Endodermal cell (in vitro differentiated cells): ENCODE results near the gene CORO2A. TPM values are rescaled to one million over a fixed set of nuclear protein-coding genes. Genes with fewer than 3 reads are reported as not detected.

Experiments
- DNase-seq: peaks from one replicate; pipeline ENCODE4 v3.0.0-alpha.2; 2017
- H3K27ac ChIP-seq: 2 replicates; pipeline ENCODE4 v1.5.1; 2013; ENCODE audit warnings: mild to moderate bottlenecking, low read depth, low read length, moderate library complexity
- H3K27me3 ChIP-seq: 2 replicates; pipeline ENCODE4 v1.6.1; 2013; ENCODE audit warnings: mild to moderate bottlenecking, low read length, moderate library complexity; ENCODE audit not compliant: insufficient read depth, control insufficient read depth, poor library complexity, severe bottlenecking
- H3K36me3 ChIP-seq: 2 replicates; pipeline ENCODE4 v1.7.0; 2013; ENCODE audit warnings: mild to moderate bottlenecking, low read length, moderate library complexity; ENCODE audit not compliant: control insufficient read depth, insufficient read depth
- H3K4me1 ChIP-seq: one replicate; pipeline ENCODE4 v1.7.0; 2013; ENCODE audit warnings: low read length; ENCODE audit not compliant: control insufficient read depth, insufficient read depth
- H3K4me3 ChIP-seq: 2 replicates; pipeline ENCODE4 v1.5.1; 2013; ENCODE audit warnings: mild to moderate bottlenecking, low read length, moderate library complexity
- H3K9ac ChIP-seq: 2 replicates; pipeline ENCODE4 v1.6.1; 2013; ENCODE audit warnings: mild to moderate bottlenecking, low read length, moderate library complexity; ENCODE audit not compliant: poor library complexity, severe bottlenecking; ENCODE audit errors: extremely low read depth
- H3K9me3 ChIP-seq: 2 replicates; pipeline ENCODE4 v1.6.1; 2013; ENCODE audit warnings: mild to moderate bottlenecking, low read length, moderate library complexity; ENCODE audit not compliant: control insufficient read depth
- H3K27ac Mint-ChIP-seq: 2 replicates; pipeline ENCODE4 v1.8.0; 2020; ENCODE audit warnings: mixed read lengths
- H3K27me3 Mint-ChIP-seq: 2 replicates; pipeline ENCODE4 v1.8.0; 2021; ENCODE audit warnings: mild to moderate bottlenecking, mixed read lengths; ENCODE audit not compliant: insufficient read depth
- H3K36me3 Mint-ChIP-seq: 2 replicates; pipeline ENCODE4 v1.8.0; 2020; ENCODE audit warnings: low read depth, mixed read lengths
- H3K4me1 Mint-ChIP-seq: 2 replicates; pipeline ENCODE4 v1.8.0; 2020; ENCODE audit warnings: mixed read lengths
- H3K4me3 Mint-ChIP-seq: 2 replicates; pipeline ENCODE4 v1.8.0; 2020; ENCODE audit warnings: mild to moderate bottlenecking, moderate library complexity, mixed read lengths
- H3K9me3 Mint-ChIP-seq: 2 replicates; pipeline ENCODE4 v1.8.0; 2020; ENCODE audit warnings: mild to moderate bottlenecking, mixed read lengths
- WGBS, 2 experiments: methylation state at CpG; one replicate each; pipeline versions ENCODE4 v1.1.5 to v1.1.7; 2013; ENCODE audit warnings: missing lambda C conversion rate in 2 of 2, mixed read lengths in 1 of 2; ENCODE audit not compliant: insufficient coverage in 1 of 2, insufficient read length in 1 of 2; 5-methylcytosine and 5-hydroxymethylcytosine counted together
- total RNA-seq, 2 donors: library from RNA; stranded (reverse); fragmentation: NEBNext Ultra II Directional in 1 of 2; extraction: Animal tissue kit (Norgen Biotek cat#: 25700) in 1 of 2; gene quantifications; 2 replicates in 1 of 2; 3 replicates in 1 of 2; pipeline ENCODE4 v1.2.1, GENCODE V29; 2021
- TF ChIP-seq, protein P1 (sequence below): fragments of 200-600 bp; sonication (generic); conservative IDR thresholded peaks from 2 replicates; pipeline ENCODE4 v1.5.0; 2021; ENCODE audit warnings: antibody characterized with exemption, mild to moderate bottlenecking

Gene CORO2A
- total RNA-seq, 2 donors from 2014 or later, result 21.0 to 22.8 TPM

- Histone ChIP-seq H3K36me3 (no peaks in the 10 kb centered on the region), H3K9ac (no peak overlapping the region), H3K4me3 (no peak overlapping the region), H3K9me3 (no peaks in the 10 kb centered on the region), H3K27me3 (no peaks in the 10 kb centered on the region), H3K4me1 (no peaks in the 10 kb centered on the region), H3K27ac (no peak overlapping the region)
- Mint-ChIP-seq H3K27me3 (no peaks in the 10 kb centered on the region), H3K4me3 (no peak overlapping the region), H3K4me1 (no peaks in the 10 kb centered on the region), H3K9me3 (no peaks in the 10 kb centered on the region), H3K36me3 (peaks cover 3% of the 10 kb centered on the region), H3K27ac (no peak overlapping the region)
- TF ChIP-seq, protein P1, sequence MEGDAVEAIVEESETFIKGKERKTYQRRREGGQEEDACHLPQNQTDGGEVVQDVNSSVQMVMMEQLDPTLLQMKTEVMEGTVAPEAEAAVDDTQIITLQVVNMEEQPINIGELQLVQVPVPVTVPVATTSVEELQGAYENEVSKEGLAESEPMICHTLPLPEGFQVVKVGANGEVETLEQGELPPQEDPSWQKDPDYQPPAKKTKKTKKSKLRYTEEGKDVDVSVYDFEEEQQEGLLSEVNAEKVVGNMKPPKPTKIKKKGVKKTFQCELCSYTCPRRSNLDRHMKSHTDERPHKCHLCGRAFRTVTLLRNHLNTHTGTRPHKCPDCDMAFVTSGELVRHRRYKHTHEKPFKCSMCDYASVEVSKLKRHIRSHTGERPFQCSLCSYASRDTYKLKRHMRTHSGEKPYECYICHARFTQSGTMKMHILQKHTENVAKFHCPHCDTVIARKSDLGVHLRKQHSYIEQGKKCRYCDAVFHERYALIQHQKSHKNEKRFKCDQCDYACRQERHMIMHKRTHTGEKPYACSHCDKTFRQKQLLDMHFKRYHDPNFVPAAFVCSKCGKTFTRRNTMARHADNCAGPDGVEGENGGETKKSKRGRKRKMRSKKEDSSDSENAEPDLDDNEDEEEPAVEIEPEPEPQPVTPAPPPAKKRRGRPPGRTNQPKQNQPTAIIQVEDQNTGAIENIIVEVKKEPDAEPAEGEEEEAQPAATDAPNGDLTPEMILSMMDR, result no peak
- WGBS, 2 experiments, result 86% methylated on average over 7 of the region's 7 CpGs; no CpG with 5 or more reads in 1 of the 2 experiments
- DNase-seq, result no peak
Observed at GRCh38 chr9:98146101-98146991, 46.1 kb downstream of the CORO2A start.

- no peak overlapping the region for H3K4me3 ChIP-seq
- H3K4me3 Mint-ChIP-seq, result no peak overlapping the region
- H3K27me3 Mint-ChIP-seq, result no peaks in the 10 kb centered on the region
- peaks cover 3% of the 10 kb centered on the region for H3K36me3 Mint-ChIP-seq
- no peak overlapping the region for H3K27ac ChIP-seq
- no peak overlapping the region for H3K27ac Mint-ChIP-seq
- no peaks in the 10 kb centered on the region for H3K4me1 Mint-ChIP-seq
- no peak for DNase-seq
- WGBS, 2 experiments, result 96 to 100% methylated on average over 3 of the region's 3 CpGs
- H3K27me3 ChIP-seq, result no peaks in the 10 kb centered on the region
- no peaks in the 10 kb centered on the region for H3K4me1 ChIP-seq
- H3K9ac ChIP-seq, result no peak overlapping the region
- TF ChIP-seq, protein P1, result no peak
- H3K9me3 ChIP-seq, result no peaks in the 10 kb centered on the region
- no peaks in the 10 kb centered on the region for H3K9me3 Mint-ChIP-seq
- H3K36me3 ChIP-seq, result no peaks in the 10 kb centered on the region
Observed at GRCh38 chr9:98144631-98145030, 47.8 kb downstream of the CORO2A start.

- WGBS, 2 experiments, result 88 to 90% methylated on average over 3 to 4 of the region's 4 CpGs
- H3K9ac ChIP-seq, result no peak overlapping the region
- H3K4me3 ChIP-seq, result no peak overlapping the region
- TF ChIP-seq, protein P1, result no peak
- Mint-ChIP-seq H3K9me3 (no peaks in the 10 kb centered on the region), H3K4me1 (no peaks in the 10 kb centered on the region), H3K27me3 (no peaks in the 10 kb centered on the region), H3K36me3 (peaks cover 3% of the 10 kb centered on the region), H3K4me3 (no peak overlapping the region), H3K27ac (no peak overlapping the region)
- H3K9me3 ChIP-seq, result no peaks in the 10 kb centered on the region
- H3K27ac ChIP-seq, result no peak overlapping the region
- no peak for DNase-seq
- no peaks in the 10 kb centered on the region for H3K27me3 ChIP-seq
- no peaks in the 10 kb centered on the region for H3K36me3 ChIP-seq
- no peaks in the 10 kb centered on the region for H3K4me1 ChIP-seq
Observed at GRCh38 chr9:98144076-98144475, 48.4 kb downstream of the CORO2A start.
